HepG2 (cell line): Measurements from ENCODE around the gene TNFSF13. TPM values are rescaled to one million over a fixed set of nuclear protein-coding genes. Genes with fewer than 3 reads are reported as not detected.

Experiments used
- ATAC-seq: fragments of 200-7000 bp; cut with Tn5 transposase; 3 replicates; pipeline ENCODE4 v1.9.1; 2020; ENCODE audit warnings: mild to moderate bottlenecking, moderate library complexity
- BruUV-seq: library from RNA; stranded (reverse); fragments of 400-500 nt; replicated peaks from 2 replicates; lab custom pipeline; 2021; lab: Mats Ljungman, UMichigan
- CTCF ChIA-PET: fragments of 300-600 bp; formaldehyde crosslinking; extraction: SDS; loops from one replicate; lab custom pipeline; 2021; ENCODE audit warnings: low total read pairs, inconsistent platforms, low intra/inter-chr PET ratio; lab: Yijun Ruan, JAX
- POLR2A ChIA-PET: fragments of 350-600 bp; sonication (Branson Sonifier 250); formaldehyde crosslinking; loops from one replicate; lab custom pipeline; 2020; ENCODE audit warnings: antibody characterized with exemption, inconsistent platforms; lab: Yijun Ruan, JAX
- DNase-seq: peaks from one replicate; pipeline ENCODE4 v3.0.0-alpha.2; 2015; ENCODE audit warnings: low spot score
- FAIRE-seq: peaks from 3 replicates; lab custom pipeline; 2011; peaks lifted over from hg19 to GRCh38; lab: Jason Lieb, UNC
- H2AFZ ChIP-seq: one replicate; pipeline ENCODE4 v1.6.1; 2011; ENCODE audit warnings: low read length, inconsistent platforms
- H3K27ac ChIP-seq: fragments of 300-600 bp; 3 replicates; pipeline ENCODE4 v1.8.0; 2011; ENCODE audit warnings: mixed run types, mild to moderate bottlenecking, mixed read lengths, low read length, inconsistent platforms; ENCODE audit not compliant: insufficient read depth; ENCODE audit errors: extremely low read length
- H3K27me3 ChIP-seq, 2 experiments: fragments of 200-600 bp in 1 of 2; 2 replicates in 1 of 2; 3 replicates in 1 of 2; pipeline versions ENCODE4 v1.6.0 to v1.8.0; 2011; ENCODE audit warnings: low read length in 2 of 2, mild to moderate bottlenecking in 2 of 2, moderate library complexity in 2 of 2, inconsistent platforms in 1 of 2; ENCODE audit not compliant: insufficient read depth in 2 of 2, control insufficient read depth in 1 of 2
- H3K36me3 ChIP-seq, 2 experiments: fragments of 200-600 bp in 1 of 2; replicated peaks in 1 of 2; 2 replicates in 1 of 2; 3 replicates in 1 of 2; pipeline versions ENCODE4 v1.5.1 to v1.8.0; 2011; ENCODE audit warnings: low read length in 2 of 2, inconsistent platforms in 1 of 2; ENCODE audit not compliant: insufficient read depth in 2 of 2, control insufficient read depth in 1 of 2
- H3K4me1 ChIP-seq: 2 replicates; pipeline ENCODE4 v1.5.1; 2012; ENCODE audit warnings: low read length, inconsistent platforms; ENCODE audit not compliant: insufficient read depth
- H3K4me2 ChIP-seq: 2 replicates; pipeline ENCODE4 v1.6.0; 2011; ENCODE audit warnings: low read depth, low read length, inconsistent platforms
- H3K4me3 ChIP-seq, 3 experiments: fragments of 200-600 bp in 1 of 3; sonication (generic), shearing (Covaris generic) in 1 of 3; replicated peaks in 1 of 3; 2 replicates each; pipeline ENCODE4 v1.5.1; 2011 to 2016; ENCODE audit warnings: low read length in 3 of 3, inconsistent platforms in 2 of 3, low read depth in 2 of 3, mild to moderate bottlenecking in 2 of 3, control low read depth in 1 of 3, mixed read lengths in 1 of 3; ENCODE audit not compliant: insufficient read depth in 1 of 3
- H3K79me2 ChIP-seq: one replicate; pipeline ENCODE4 v1.6.1; 2011; ENCODE audit warnings: low read length, inconsistent platforms; ENCODE audit not compliant: insufficient read depth
- H3K9ac ChIP-seq: 2 replicates; pipeline ENCODE4 v1.6.0; 2011; ENCODE audit warnings: mild to moderate bottlenecking, low read depth, low read length, inconsistent platforms; ENCODE audit not compliant: insufficient read depth
- H3K9me3 ChIP-seq: 2 replicates; pipeline ENCODE4 v1.5.1; 2012; ENCODE audit warnings: mild to moderate bottlenecking, low read length
- H4K20me1 ChIP-seq: 2 replicates; pipeline ENCODE4 v1.6.0; 2011; ENCODE audit warnings: inconsistent platforms, mild to moderate bottlenecking, low read length, moderate library complexity; ENCODE audit not compliant: insufficient read depth
- CEBPB ChIP-seq: IDR thresholded peaks from 2 replicates; pipeline ENCODE4 v1.6.1; 2011; ENCODE audit warnings: low read depth, low read length, improper control_type of control experiment, borderline replicate concordance
- CSRNP1 ChIP-seq: sonication (generic); formaldehyde crosslinking; IDR thresholded peaks from 2 replicates; pipeline ENCODE4 v1.8.1; 2023; ENCODE audit warnings: mild to moderate bottlenecking, missing genetic modification reagents
- EEA1 ChIP-seq: sonication (generic); formaldehyde crosslinking; IDR thresholded peaks from 2 replicates; pipeline ENCODE4 v1.5.1; 2020; ENCODE audit warnings: mild to moderate bottlenecking, missing genetic modification reagents, borderline replicate concordance
- HMGA1 ChIP-seq: sonication (generic); formaldehyde crosslinking; conservative IDR thresholded peaks from 2 replicates; pipeline ENCODE4 v1.4.0; 2020; ENCODE audit warnings: missing genetic modification reagents
- MEIS1 ChIP-seq: sonication (generic); formaldehyde crosslinking; IDR thresholded peaks from 2 replicates; pipeline ENCODE4 v1.9.0; 2021; ENCODE audit warnings: mild to moderate bottlenecking, missing genetic modification reagents, moderate library complexity, borderline replicate concordance
- NAIF1 ChIP-seq: sonication (generic); formaldehyde crosslinking; IDR thresholded peaks from 2 replicates; pipeline ENCODE4 v1.5.0; 2020; ENCODE audit warnings: mild to moderate bottlenecking, missing genetic modification reagents, borderline replicate concordance
- NR1H2 ChIP-seq: sonication (generic); formaldehyde crosslinking; IDR thresholded peaks from 2 replicates; pipeline ENCODE4 v1.8.1; 2022; ENCODE audit warnings: low read depth, missing genetic modification reagents, borderline replicate concordance
- ZNF180 ChIP-seq: sonication (generic); formaldehyde crosslinking; IDR thresholded peaks from 2 replicates; pipeline ENCODE4 v1.4.0; 2020; ENCODE audit warnings: low read depth, missing genetic modification reagents, borderline replicate concordance
- ZNF235 ChIP-seq: sonication (generic); formaldehyde crosslinking; IDR thresholded peaks from 2 replicates; pipeline ENCODE4 v1.8.1; 2023; ENCODE audit warnings: mild to moderate bottlenecking, missing genetic modification reagents, borderline replicate concordance
- ZNF275 ChIP-seq: sonication (generic); formaldehyde crosslinking; IDR thresholded peaks from 2 replicates; pipeline ENCODE4 v1.8.0; 2022; ENCODE audit warnings: missing genetic modification reagents, mild to moderate bottlenecking, inconsistent platforms, borderline replicate concordance
- ZNF326 ChIP-seq: sonication (generic); formaldehyde crosslinking; IDR thresholded peaks from 2 replicates; pipeline ENCODE4 v1.4.0; 2020; ENCODE audit warnings: missing genetic modification reagents, borderline replicate concordance
- ZNF44 ChIP-seq: sonication (generic); formaldehyde crosslinking; IDR thresholded peaks from 2 replicates; pipeline ENCODE4 v1.5.1; 2020; ENCODE audit warnings: mild to moderate bottlenecking, missing genetic modification reagents
- ZNF784 ChIP-seq: sonication (generic); formaldehyde crosslinking; IDR thresholded peaks from 2 replicates; pipeline ENCODE4 v1.5.1; 2020; ENCODE audit warnings: missing genetic modification reagents, mild to moderate bottlenecking, borderline replicate concordance
- WGBS: methylation state at CpG from one replicate; pipeline ENCODE4 v1.1.6; 2017; ENCODE audit warnings: low lambda C conversion rate; 5-methylcytosine and 5-hydroxymethylcytosine counted together
- in situ Hi-C: cut with HindIII; loops from 2 replicates; pipeline ENCODE4 v1.10.0; 2017; ENCODE audit warnings: low pct_unique_long_range_greater_than_20kb; ENCODE audit not compliant: extremely low pct_ligation_motif_present
- intact Hi-C: fragments of 100-400 bp; cut with micrococcal nuclease; formaldehyde crosslinking; loops from one replicate; pipeline ENCODE4 v1.10.0; 2022; ENCODE audit not compliant: unreplicated experiment
- polyA plus RNA-seq, 8 experiments: library from polyadenylated mRNA; depleted of rRNA in 3 of 8; stranded (reverse) in 7 of 8; unstranded in 1 of 8; fragments of >200 nt; fragmentation: Illumina TruSeq in 4 of 8; extraction: Trizol in 4 of 8; gene quantifications; 2 replicates each; pipeline versions ENCODE4 v1.2.1 to v1.2.3, GENCODE V29; 2011 to 2016; ENCODE audit warnings: low read depth in 4 of 8, missing spikeins in 1 of 8, mixed read lengths in 1 of 8; ENCODE audit not compliant: insufficient read depth in 1 of 8
- total RNA-seq, 5 experiments: library from RNA; depleted of rRNA; stranded (reverse); fragments of >200 nt; fragmentation: Illumina TruSeq; extraction: Trizol; gene quantifications; 2 replicates each; pipeline ENCODE4 v1.2.3, GENCODE V29; 2016; ENCODE audit warnings: low read depth in 1 of 5

TNFSF13 gene
- total and polyA plus RNA-seq, 2 of the 13 experiments (the other 11 are each of a cell fraction or from before 2014, with no cell fraction given) = 2.5 to 3.3 TPM

DNA sequence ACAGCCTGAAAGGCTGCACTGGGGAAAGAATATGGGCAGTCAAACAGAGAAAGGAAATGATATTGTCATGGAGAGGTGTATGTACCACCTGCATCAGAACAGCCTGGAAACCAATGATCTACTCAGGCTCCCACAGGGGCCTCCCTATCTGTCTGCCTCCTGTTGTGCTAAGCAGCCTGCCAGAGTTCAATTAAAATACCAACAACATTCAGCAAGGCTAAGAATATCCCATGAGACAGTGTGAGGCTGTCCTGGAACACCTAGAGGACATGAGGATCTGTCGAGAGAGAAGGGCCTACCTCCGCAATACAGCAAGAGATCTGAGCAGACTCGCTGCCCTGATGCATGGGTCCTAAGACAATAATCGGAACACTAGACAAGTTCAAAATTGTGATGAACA, 47.7 kb downstream of the TNFSF13 start:
- Histone ChIP-seq H2AFZ (no peak overlapping the region), H3K4me2 (no peak overlapping the region), H3K9ac (no peak overlapping the region), H3K79me2 (peaks cover 11% of the 10 kb centered on the region), H3K27ac (no peak overlapping the region), H3K4me1 (peaks cover 10% of the 10 kb centered on the region), H4K20me1 (no peaks in the 10 kb centered on the region), H3K36me3 (peaks cover 16 to 44% of the 10 kb centered on the region in 2 experiments), H3K27me3 (no peaks in the 10 kb centered on the region), H3K4me3 (no peak overlapping the region), H3K9me3 (no peaks in the 10 kb centered on the region)
- no peak for ATAC-seq
- in situ Hi-C loops (no loop called here), intact Hi-C loops (no loop called here)
- ChIA-PET POLR2A (no interaction called here), CTCF (no interaction called here)
- TF ChIP-seq EEA1 (CRISPR knock-in tag) (no peak), CEBPB (no peak), ZNF235 (CRISPR knock-in tag) (no peak), ZNF180 (no peak), NAIF1 (CRISPR knock-in tag) (no peak), CSRNP1 (CRISPR knock-in tag) (no peak), ZNF784 (no peak), MEIS1 (CRISPR knock-in tag) (no peak), HMGA1 (CRISPR knock-in tag) (no peak), NR1H2 (no peak), ZNF275 (CRISPR knock-in tag) (no peak), ZNF44 (no peak), ZNF326 (CRISPR knock-in tag) (no peak)
- no peak for FAIRE-seq
- no TSS peak for BruUV-seq
- DNase-seq = no peak
- WGBS = 99% methylated on average over 4 of the region's 4 CpGs
